Caco-2 (cell line): ENCODE data around the gene ALG14. TPM values are rescaled to one million over a fixed set of nuclear protein-coding genes. Genes with fewer than 3 reads are reported as not detected.

ENCODE experiments used
- BruUV-seq: library from RNA; stranded (reverse); fragments of 400-500 nt; replicated peaks from 2 replicates; lab custom pipeline; 2021; lab: Mats Ljungman, UMichigan
- CTCF ChIA-PET: fragments of 300-600 bp; sonication (Branson Sonifier 250); formaldehyde crosslinking; loops from one replicate; lab custom pipeline; 2022; ENCODE audit warnings: antibody characterized with exemption; lab: Charles Lee
- POLR2A ChIA-PET: fragments of 300-600 bp; sonication (Branson Sonifier 250); formaldehyde crosslinking; loops from one replicate; lab custom pipeline; 2022; ENCODE audit warnings: antibody characterized with exemption; lab: Charles Lee
- DNase-seq, 2 experiments: peaks; one replicate each; pipeline versions ENCODE4 v3.0.0 to v3.0.0-alpha.2; 2020 to 2022
- H3K27me3 ChIP-seq: replicated peaks from 2 replicates; pipeline ENCODE4 v1.6.0; 2011; ENCODE audit warnings: low read length; ENCODE audit not compliant: control insufficient read depth, insufficient read depth
- H3K36me3 ChIP-seq: 2 replicates; pipeline ENCODE4 v1.5.1; 2011; ENCODE audit warnings: low read length; ENCODE audit not compliant: control insufficient read depth, insufficient read depth
- H3K4me1 ChIP-seq: fragments of 250-450 bp; sonication (Bioruptor Pico); 2 replicates; pipeline ENCODE4 v1.5.1; 2020; ENCODE audit warnings: mild to moderate bottlenecking
- H3K4me3 ChIP-seq: 2 replicates; pipeline ENCODE4 v1.5.1; 2011; ENCODE audit warnings: low read depth, mild to moderate bottlenecking, control low read depth, low read length
- H3K9me3 ChIP-seq: fragments of 250-450 bp; sonication (Bioruptor Pico); 2 replicates; pipeline ENCODE4 v1.5.1; 2020; ENCODE audit warnings: mild to moderate bottlenecking, moderate library complexity
- H3K27ac Mint-ChIP-seq: one replicate; pipeline ENCODE4 v1.8.0; 2022; ENCODE audit warnings: mixed read lengths; ENCODE audit not compliant: unreplicated experiment
- H3K27me3 Mint-ChIP-seq: one replicate; pipeline ENCODE4 v1.8.0; 2022; ENCODE audit warnings: mixed read lengths; ENCODE audit not compliant: insufficient read depth, unreplicated experiment
- H3K36me3 Mint-ChIP-seq: one replicate; pipeline ENCODE4 v1.8.0; 2022; ENCODE audit warnings: mild to moderate bottlenecking, mixed read lengths; ENCODE audit not compliant: insufficient read depth, unreplicated experiment
- H3K4me1 Mint-ChIP-seq: one replicate; pipeline ENCODE4 v1.8.0; 2022; ENCODE audit warnings: low read depth, mixed read lengths; ENCODE audit not compliant: unreplicated experiment
- H3K4me3 Mint-ChIP-seq: one replicate; pipeline ENCODE4 v1.8.0; 2022; ENCODE audit warnings: mild to moderate bottlenecking, moderate library complexity, mixed read lengths; ENCODE audit not compliant: unreplicated experiment
- H3K9me3 Mint-ChIP-seq: one replicate; pipeline ENCODE4 v1.8.0; 2022; ENCODE audit warnings: mixed read lengths; ENCODE audit not compliant: unreplicated experiment
- CTCF ChIP-seq, 2 experiments: fragments of 200-600 bp in 1 of 2; IDR thresholded peaks; 1 replicate in 1 of 2; 2 replicates in 1 of 2; pipeline versions ENCODE4 v1.5.1 to v1.8.0; 2011 to 2022; ENCODE audit warnings: antibody characterized with exemption in 1 of 2, control low read depth in 1 of 2, inconsistent platforms in 1 of 2, low read depth in 1 of 2, low read length in 1 of 2, mild to moderate bottlenecking in 1 of 2, moderate library complexity in 1 of 2; ENCODE audit not compliant: insufficient read depth in 1 of 2, severe bottlenecking in 1 of 2, unreplicated experiment in 1 of 2
- intact Hi-C: fragments of 100-400 bp; cut with micrococcal nuclease; formaldehyde crosslinking; loops from one replicate; pipeline ENCODE4 v1.10.0; 2022; ENCODE audit not compliant: unreplicated experiment
- total RNA-seq: library from RNA; stranded (reverse); gene quantifications from 2 replicates; pipeline ENCODE4 v1.2.3, GENCODE V29; 2022

ALG14 gene
- total RNA-seq, 1 experiment from 2014 or later = 4.5 TPM

GRCh38 chr1:95117207-95118066 is 44.7 kb upstream of the ALG14 start, which contains the start of gene TLCD4:
Gene TLCD4 (plus strand): TSS chr1:95117355. CDS start chr1:95143902, 26,547 bp downstream.
- Mint-ChIP-seq H3K27me3 (no peaks in the 10 kb centered on the region), H3K27ac (peak within 1 kb of the TSS; percentile 55), H3K4me1 (peaks cover 14% of the 10 kb centered on the region), H3K4me3 (peak within 1 kb of the TSS; percentile 75), H3K36me3 (no peaks in the 10 kb centered on the region), H3K9me3 (no peaks in the 10 kb centered on the region)
- Histone ChIP-seq H3K27me3 (no peaks in the 10 kb centered on the region), H3K4me1 (peaks cover 33% of the 10 kb centered on the region), H3K9me3 (no peaks in the 10 kb centered on the region), H3K36me3 (no peaks in the 10 kb centered on the region), H3K4me3 (peak within 1 kb of the TSS; percentile 59)
- DNase-seq = peak; percentile 58 to 76
- ChIA-PET CTCF (interaction anchor here (0.6 to 1.6 kb wide), 6 partner anchors 20 to 116 kb away, joined by 3 to 12 read pairs (median 4); partner anchors contain the start of genes ALG14 and RWDD3), POLR2A (interaction anchor here (0.5 to 1.6 kb wide), 4 partner anchors 48 to 176 kb away, joined by 3 to 10 read pairs (median 5); partner anchors contain the start of gene RWDD3)
- BruUV-seq = no TSS peak
- intact Hi-C loops = loop anchor here (2.0 kb wide), 1 partner anchor 31 kb away; no protein-coding TSS in a partner anchor
- no peak for TF ChIP-seq CTCF (IDR thresholded peaks at IDR 0.05; ENCODE audit: insufficient read depth in 1 of 2, low read depth in 1 of 2, low read length in 1 of 2, severe bottlenecking in 1 of 2, unreplicated experiment in 1 of 2)

GRCh38 chr1:95116580-95117206 is 43.9 kb upstream of the ALG14 start:
- Histone ChIP-seq H3K9me3 (no peaks in the 10 kb centered on the region), H3K4me3 (peak overlapping the region; percentile 59), H3K4me1 (peaks cover 27% of the 10 kb centered on the region), H3K27me3 (no peaks in the 10 kb centered on the region), H3K36me3 (no peaks in the 10 kb centered on the region)
- ChIA-PET CTCF (interaction anchor here (0.8 to 1.6 kb wide), 6 partner anchors 30 to 117 kb away, joined by 3 to 16 read pairs (median 4); partner anchors contain the start of genes ALG14 and RWDD3), POLR2A (interaction anchor here (1.0 to 1.6 kb wide), 2 partner anchors 48 to 117 kb away, joined by 4 to 10 read pairs; partner anchors contain the start of gene RWDD3)
- H3K27me3 Mint-ChIP-seq = no peaks in the 10 kb centered on the region
- intact Hi-C loops = loop anchor here (1.0 to 2.0 kb wide), 3 partner anchors 30 to 118 kb away; partner anchors contain the start of genes ALG14 and RWDD3
- peaks cover 14% of the 10 kb centered on the region for H3K4me1 Mint-ChIP-seq
- peak; percentile 79 for DNase-seq
- no TSS peak for BruUV-seq
- TF ChIP-seq CTCF (IDR thresholded peaks at IDR 0.05; ENCODE audit: insufficient read depth in 1 of 2, low read depth in 1 of 2, low read length in 1 of 2, severe bottlenecking in 1 of 2, unreplicated experiment in 1 of 2) = peak; percentile 52 to 68
- peak overlapping the region; percentile 75 for H3K4me3 Mint-ChIP-seq
- H3K27ac Mint-ChIP-seq = peak overlapping the region; percentile 55
- H3K9me3 Mint-ChIP-seq = no peaks in the 10 kb centered on the region
- no peaks in the 10 kb centered on the region for H3K36me3 Mint-ChIP-seq
